ENCODE measurements around the gene ANKRD33. TPM values are rescaled to one million over a fixed set of nuclear protein-coding genes. Genes with fewer than 3 reads are reported as not detected.

Gene ANKRD33
- total RNA-seq, 1 experiment from 2014 or later, result 0.81 TPM

DNA sequence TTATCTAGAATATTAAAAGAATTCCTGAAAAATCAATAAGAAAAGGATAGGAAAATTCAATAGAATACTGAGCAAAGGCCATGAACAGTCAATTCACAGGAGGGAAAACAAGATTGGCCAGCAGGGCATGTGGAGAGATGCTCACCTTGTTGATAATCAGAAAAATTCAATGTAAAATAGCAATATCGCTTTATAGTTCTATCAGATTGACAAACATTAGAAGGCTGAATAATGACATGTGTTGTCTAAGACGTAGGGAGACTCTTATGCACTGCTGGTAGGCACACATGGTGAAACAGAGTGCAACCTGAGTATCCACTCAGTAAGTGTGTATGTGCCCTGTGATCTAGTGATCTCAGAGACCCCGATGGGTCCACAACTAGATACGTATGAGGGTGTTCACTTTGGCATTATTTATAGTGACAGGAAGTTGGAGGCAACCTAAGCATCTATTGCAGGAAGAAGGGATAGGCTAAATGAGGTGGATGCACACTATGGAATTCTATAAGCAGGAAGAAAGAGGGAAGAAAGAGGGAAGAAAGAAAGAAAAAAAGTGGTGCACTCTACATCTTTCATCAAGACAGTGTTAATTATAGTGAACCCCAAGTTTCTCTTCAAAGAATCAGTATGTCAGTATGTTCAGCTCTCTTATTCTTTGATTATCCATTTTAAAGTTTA, 3.8 kb upstream of the ANKRD33 start:
- H2BK20ac ChIP-seq (ENCODE audit: low read depth, low read length, poor library complexity, severe bottlenecking), result no peak overlapping the region
- H3K56ac ChIP-seq (ENCODE audit: insufficient read length, low read depth, low read length), result no peak overlapping the region
- H4K8ac ChIP-seq (replicated peaks; ENCODE audit: insufficient read length, low read depth, low read length), result no peak overlapping the region
- Mint-ChIP-seq H3K27ac (no peak overlapping the region), H3K27me3 (ENCODE audit: low read depth) (peaks cover 19% of the 10 kb centered on the region), H3K36me3 (ENCODE audit: insufficient read depth in 1 of 3, low read depth in 3 of 3) (no peaks in the 10 kb centered on the region; a peak in 2 of 7 replicates), H3K9me3 (no peaks in the 10 kb centered on the region), H3K4me3 (no peak overlapping the region), H3K4me1 (peaks cover 11 to 19% of the 10 kb centered on the region in 2 experiments)
- H3K27me3 ChIP-seq (ENCODE audit: insufficient read depth, low read length), result no peaks in the 10 kb centered on the region
- H2BK120ac ChIP-seq (ENCODE audit: low read depth, low read length, poor library complexity, severe bottlenecking), result no peak overlapping the region
- no peak overlapping the region for H3K14ac ChIP-seq (ENCODE audit: insufficient read depth, low read length)
- H3K79me1 ChIP-seq (ENCODE audit: insufficient read depth, low read depth, low read length, poor library complexity, severe bottlenecking), result no peaks in the 10 kb centered on the region
- DNase-seq, result no peak
- no peak overlapping the region for H3K9ac ChIP-seq (ENCODE audit: extremely low read depth, insufficient read length, low read length)
- no peak overlapping the region for H4K5ac ChIP-seq (ENCODE audit: insufficient read length, low read depth, low read length)
- no peaks in the 10 kb centered on the region for H3K79me2 ChIP-seq (ENCODE audit: insufficient read depth, low read length)
- H2AK5ac ChIP-seq (ENCODE audit: insufficient read length, low read length), result no peak overlapping the region
- no peak overlapping the region for H2BK5ac ChIP-seq (ENCODE audit: insufficient read length, low read length)
- H3K9me3 ChIP-seq (ENCODE audit: control insufficient read depth, low read depth, low read length), result no peaks in the 10 kb centered on the region
- H3K4me1 ChIP-seq (ENCODE audit: insufficient read depth, low read length), result peaks cover 2% of the 10 kb centered on the region
- H3K23ac ChIP-seq (ENCODE audit: insufficient read length, low read depth, low read length), result no peak overlapping the region
- no peak overlapping the region for H3K27ac ChIP-seq (ENCODE audit: insufficient read length, low read depth, low read length)
- H3K23me2 ChIP-seq (ENCODE audit: insufficient read length, low read depth, low read length, poor library complexity, severe bottlenecking), result no peaks in the 10 kb centered on the region
- no peak overlapping the region for H3T11ph ChIP-seq (ENCODE audit: low read length)
- H4K20me1 ChIP-seq (ENCODE audit: control insufficient read depth, insufficient read depth, insufficient read length), result no peaks in the 10 kb centered on the region
- WGBS (ENCODE audit: extremely low coverage, insufficient read length, low lambda C conversion rate), result no CpG with 5 or more reads among the region's 4 CpGs
- no peak overlapping the region for H2BK12ac ChIP-seq (ENCODE audit: insufficient read length, low read depth, low read length)
- H2AFZ ChIP-seq (ENCODE audit: low read length), result no peak overlapping the region
- H2BK15ac ChIP-seq (ENCODE audit: low read depth, low read length), result no peak overlapping the region
- H3K18ac ChIP-seq (ENCODE audit: insufficient read length, low read depth, low read length), result no peak overlapping the region
- H3K4ac ChIP-seq (ENCODE audit: low read depth, low read length), result no peak overlapping the region
- no peak overlapping the region for H3K4me2 ChIP-seq (ENCODE audit: insufficient read depth, insufficient read length, low read length)
- H4K91ac ChIP-seq (ENCODE audit: insufficient read length, low read depth, low read length), result no peak overlapping the region
- TF ChIP-seq, protein P1, sequence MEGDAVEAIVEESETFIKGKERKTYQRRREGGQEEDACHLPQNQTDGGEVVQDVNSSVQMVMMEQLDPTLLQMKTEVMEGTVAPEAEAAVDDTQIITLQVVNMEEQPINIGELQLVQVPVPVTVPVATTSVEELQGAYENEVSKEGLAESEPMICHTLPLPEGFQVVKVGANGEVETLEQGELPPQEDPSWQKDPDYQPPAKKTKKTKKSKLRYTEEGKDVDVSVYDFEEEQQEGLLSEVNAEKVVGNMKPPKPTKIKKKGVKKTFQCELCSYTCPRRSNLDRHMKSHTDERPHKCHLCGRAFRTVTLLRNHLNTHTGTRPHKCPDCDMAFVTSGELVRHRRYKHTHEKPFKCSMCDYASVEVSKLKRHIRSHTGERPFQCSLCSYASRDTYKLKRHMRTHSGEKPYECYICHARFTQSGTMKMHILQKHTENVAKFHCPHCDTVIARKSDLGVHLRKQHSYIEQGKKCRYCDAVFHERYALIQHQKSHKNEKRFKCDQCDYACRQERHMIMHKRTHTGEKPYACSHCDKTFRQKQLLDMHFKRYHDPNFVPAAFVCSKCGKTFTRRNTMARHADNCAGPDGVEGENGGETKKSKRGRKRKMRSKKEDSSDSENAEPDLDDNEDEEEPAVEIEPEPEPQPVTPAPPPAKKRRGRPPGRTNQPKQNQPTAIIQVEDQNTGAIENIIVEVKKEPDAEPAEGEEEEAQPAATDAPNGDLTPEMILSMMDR (conservative IDR thresholded peaks at IDR 0.05), result no peak

Measured in H9 (cell line).